Choroid plexus epithelial cell (primary cell): Measurements from ENCODE around the gene ENTHD1.

Experiments used
- DNase-seq: peaks from one replicate; pipeline ENCODE4 v3.0.0-alpha.2; 2010; ENCODE audit warnings: low read depth
- H3K4me3 ChIP-seq: 2 replicates; pipeline ENCODE4 v1.5.1; 2011; ENCODE audit warnings: low read depth, mild to moderate bottlenecking, control low read depth, low read length, moderate library complexity
- TF ChIP-seq, protein P1 (sequence below): conservative IDR thresholded peaks from 2 replicates; pipeline ENCODE4 v1.5.1; 2011; ENCODE audit warnings: low read depth, mild to moderate bottlenecking, control low read depth, inconsistent platforms, low read length, moderate library complexity

The ENTHD1 gene

GRCh38 chr22:39722501-39722900, 171.1 kb downstream of the ENTHD1 start:
- DNase-seq = no peak
- TF ChIP-seq, protein P1, sequence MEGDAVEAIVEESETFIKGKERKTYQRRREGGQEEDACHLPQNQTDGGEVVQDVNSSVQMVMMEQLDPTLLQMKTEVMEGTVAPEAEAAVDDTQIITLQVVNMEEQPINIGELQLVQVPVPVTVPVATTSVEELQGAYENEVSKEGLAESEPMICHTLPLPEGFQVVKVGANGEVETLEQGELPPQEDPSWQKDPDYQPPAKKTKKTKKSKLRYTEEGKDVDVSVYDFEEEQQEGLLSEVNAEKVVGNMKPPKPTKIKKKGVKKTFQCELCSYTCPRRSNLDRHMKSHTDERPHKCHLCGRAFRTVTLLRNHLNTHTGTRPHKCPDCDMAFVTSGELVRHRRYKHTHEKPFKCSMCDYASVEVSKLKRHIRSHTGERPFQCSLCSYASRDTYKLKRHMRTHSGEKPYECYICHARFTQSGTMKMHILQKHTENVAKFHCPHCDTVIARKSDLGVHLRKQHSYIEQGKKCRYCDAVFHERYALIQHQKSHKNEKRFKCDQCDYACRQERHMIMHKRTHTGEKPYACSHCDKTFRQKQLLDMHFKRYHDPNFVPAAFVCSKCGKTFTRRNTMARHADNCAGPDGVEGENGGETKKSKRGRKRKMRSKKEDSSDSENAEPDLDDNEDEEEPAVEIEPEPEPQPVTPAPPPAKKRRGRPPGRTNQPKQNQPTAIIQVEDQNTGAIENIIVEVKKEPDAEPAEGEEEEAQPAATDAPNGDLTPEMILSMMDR = no peak
- H3K4me3 ChIP-seq = no peak overlapping the region

DNA sequence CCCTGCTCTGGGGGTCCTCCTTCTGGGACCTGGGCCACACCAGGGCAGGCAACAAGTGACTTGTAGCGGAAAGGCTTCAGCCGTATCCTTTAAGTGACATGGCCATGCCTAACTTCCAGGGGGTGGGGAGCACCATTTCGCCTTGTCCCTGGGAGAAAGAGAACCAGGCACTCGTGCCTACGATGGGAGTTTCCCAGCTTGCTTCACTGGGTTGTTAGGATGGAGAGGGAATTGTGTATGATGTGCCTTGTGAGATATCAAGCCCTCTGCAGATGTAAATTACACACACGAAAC, 171.6 kb downstream of the ENTHD1 start:
- no peak for DNase-seq
- TF ChIP-seq, protein P1 = no peak
- no peak overlapping the region for H3K4me3 ChIP-seq

GRCh38 chr22:39721206-39722031, 172.1 kb downstream of the ENTHD1 start:
- TF ChIP-seq, protein P1 = no peak
- H3K4me3 ChIP-seq = no peak overlapping the region
- no peak for DNase-seq

GRCh38 chr22:39719559-39720450, 173.8 kb downstream of the ENTHD1 start:
- H3K4me3 ChIP-seq = no peak overlapping the region
- TF ChIP-seq, protein P1 = no peak
- peak; percentile 38 for DNase-seq

GRCh38 chr22:39718921-39719475, 174.6 kb downstream of the ENTHD1 start:
- TF ChIP-seq, protein P1 = no peak
- no peak for DNase-seq
- H3K4me3 ChIP-seq = no peak overlapping the region

DNA sequence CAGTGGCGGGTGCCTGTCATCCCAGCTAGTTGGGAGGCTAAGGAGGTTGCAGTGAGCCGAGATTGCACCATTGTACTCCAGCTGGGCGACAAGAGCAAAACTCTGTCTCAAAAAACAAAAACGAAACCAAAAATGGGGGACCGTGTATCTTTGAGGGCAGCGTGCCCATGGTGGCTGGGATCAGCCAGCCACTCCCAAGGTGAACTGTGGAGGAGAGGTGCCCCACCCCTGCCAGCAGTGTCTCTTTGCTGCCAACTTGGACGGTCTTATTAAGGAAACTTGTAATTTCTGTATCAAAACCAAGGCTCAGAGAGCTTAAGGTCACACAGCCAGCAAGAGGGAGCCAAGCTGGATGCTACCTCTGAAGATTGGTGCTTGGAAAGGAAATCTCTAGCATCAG, 175.4 kb downstream of the ENTHD1 start:
- TF ChIP-seq, protein P1 = no peak

More for the DNA sequence above, 175.4 kb downstream of the ENTHD1 start:
- H3K4me3 ChIP-seq = no peak overlapping the region
- no peak for DNase-seq
